Measurements from ENCODE around the gene KISS1R.

KISS1R gene

DNA sequence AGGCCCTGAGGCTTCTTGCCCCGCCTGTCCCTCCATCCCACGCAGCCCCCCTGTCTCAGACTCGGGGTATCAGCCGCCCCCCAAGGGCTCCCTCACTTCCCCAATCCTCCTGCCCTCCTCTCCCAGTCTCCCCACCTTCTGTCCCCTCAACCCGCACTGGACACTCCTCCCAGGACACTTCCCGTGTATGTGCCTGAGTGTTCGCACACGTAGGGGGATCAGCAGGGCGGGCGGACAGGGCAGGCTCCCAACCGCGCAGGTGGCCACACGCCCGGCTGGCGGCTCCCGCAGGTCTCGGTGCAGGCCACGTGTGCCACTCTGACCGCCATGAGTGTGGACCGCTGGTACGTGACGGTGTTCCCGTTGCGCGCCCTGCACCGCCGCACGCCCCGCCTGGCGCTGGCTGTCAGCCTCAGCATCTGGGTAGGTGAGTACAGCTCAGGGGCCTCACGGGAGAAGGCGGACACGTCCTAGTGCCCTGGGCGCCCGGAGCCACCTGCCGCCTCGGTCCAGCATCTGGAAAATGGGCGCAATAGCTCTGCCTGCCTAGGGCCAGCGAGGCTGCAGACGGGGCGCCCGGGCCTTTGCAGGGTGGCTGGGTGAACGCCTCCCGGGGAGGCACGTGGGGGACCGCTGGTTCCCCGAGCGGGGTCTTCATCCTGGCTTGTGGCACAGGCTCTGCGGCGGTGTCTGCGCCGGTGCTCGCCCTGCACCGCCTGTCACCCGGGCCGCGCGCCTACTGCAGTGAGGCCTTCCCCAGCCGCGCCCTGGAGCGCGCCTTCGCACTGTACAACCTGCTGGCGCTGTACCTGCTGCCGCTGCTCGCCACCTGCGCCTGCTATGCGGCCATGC is 2.3 kb downstream of the KISS1R start:
- DNase-seq (ENCODE audit: low read depth in 1 of 2, low spot score in 1 of 2), result peak in 1 of 2 donors; percentile 27

- peak in 1 of 2 donors; percentile 51 for DNase-seq (ENCODE audit: low read depth in 1 of 2, low spot score in 1 of 2)
Measured at GRCh38 chr19:920051-920864, 3.1 kb downstream of the KISS1R start.

DNA sequence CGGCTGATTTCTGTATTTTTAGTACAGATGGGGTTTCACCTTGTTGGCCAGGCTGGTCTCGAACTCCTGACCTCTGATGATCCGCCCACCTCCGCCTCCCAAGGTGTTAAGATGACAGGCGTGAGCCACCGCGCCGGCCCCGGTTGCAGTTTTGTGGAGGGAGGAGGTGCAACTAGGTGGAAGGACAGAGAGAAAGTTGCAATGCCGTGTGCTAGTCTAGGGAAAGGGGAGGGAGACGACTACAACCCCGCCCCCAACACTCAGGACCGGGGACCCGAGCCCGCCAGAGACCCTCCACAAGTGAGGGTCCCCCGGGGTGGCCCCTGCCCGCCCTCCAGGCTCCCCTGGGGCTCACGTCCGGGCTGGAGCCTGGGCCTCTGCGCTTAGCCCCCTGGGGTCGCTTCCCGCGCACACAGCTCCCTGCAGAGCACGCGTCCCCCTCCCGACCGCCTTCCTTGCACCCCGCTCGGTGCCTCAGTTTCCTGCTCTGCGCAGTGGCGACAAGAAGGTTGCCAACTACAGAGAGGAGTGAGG is 7.5 kb downstream of the KISS1R start:
- no peak for DNase-seq (ENCODE audit: low read depth in 1 of 2, low spot score in 1 of 2)

- DNase-seq (ENCODE audit: low read depth in 1 of 2, low spot score in 1 of 2), result no peak
Measured at GRCh38 chr19:925087-925525, 8.0 kb downstream of the KISS1R start.

- DNase-seq (ENCODE audit: low read depth in 1 of 2, low spot score in 1 of 2), result peak; percentile 60 to 66
Measured at GRCh38 chr19:925526-926322, 8.6 kb downstream of the KISS1R start, which contains the start of gene ARID3A. Gene ARID3A, plus strand, starts transcription at chr19:926035. Its CDS starts 3,494 bp downstream, at chr19:929529.

DNA sequence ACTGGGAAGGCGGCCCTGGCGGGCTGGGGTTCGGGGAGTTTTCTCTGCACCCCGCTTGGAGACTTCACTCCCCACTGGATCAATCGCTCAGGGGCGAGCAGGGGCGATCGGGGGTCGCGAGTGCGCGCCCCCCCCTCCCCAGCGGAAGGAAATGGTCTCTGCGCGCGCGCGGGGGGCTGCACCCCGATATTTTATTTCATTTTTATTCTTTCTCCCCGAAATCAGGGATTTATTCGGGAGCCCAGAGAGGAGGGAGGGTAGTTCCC is 9.1 kb downstream of the KISS1R start:
- DNase-seq (ENCODE audit: low read depth in 1 of 2, low spot score in 1 of 2), result no peak

DNA sequence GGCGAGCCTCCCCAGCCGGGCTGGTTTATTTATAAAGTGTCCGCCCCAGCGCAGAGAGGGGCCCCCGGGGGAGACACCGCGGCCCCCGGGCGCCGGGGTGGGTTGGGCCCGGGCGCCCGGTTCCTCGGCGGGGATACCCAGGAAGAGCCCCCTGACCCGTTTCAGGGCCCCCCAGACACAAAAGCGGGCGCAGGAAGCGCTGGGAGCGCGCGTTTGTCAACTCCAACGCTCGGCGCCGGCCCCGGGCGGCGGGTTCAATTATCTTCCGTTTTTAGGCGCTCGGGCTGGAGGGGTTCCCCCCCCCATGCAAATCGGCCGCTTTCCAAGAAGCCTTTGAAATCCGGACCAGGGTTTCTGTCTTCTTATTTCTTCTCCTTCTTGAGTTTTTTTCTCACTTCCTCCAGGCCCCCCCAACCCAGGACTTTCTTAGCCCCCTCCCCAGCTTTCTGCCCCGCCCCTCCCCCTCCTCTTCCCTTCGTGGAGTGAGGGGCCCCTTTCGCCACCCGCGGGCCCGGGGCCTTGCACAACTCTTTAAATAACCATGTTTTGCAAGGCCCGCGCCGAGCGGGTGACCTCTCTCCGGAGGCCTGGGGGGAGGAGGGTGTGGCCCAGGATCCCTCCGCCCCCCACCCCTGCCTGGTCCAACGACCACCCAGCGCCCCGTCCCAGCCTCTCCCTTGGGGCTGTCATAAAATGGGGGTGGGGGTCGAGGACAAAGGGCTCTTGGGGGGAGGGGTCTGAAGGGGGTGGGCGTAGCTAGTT is 9.6 kb downstream of the KISS1R start:
- DNase-seq (ENCODE audit: low read depth in 1 of 2, low spot score in 1 of 2), result no peak

DNA sequence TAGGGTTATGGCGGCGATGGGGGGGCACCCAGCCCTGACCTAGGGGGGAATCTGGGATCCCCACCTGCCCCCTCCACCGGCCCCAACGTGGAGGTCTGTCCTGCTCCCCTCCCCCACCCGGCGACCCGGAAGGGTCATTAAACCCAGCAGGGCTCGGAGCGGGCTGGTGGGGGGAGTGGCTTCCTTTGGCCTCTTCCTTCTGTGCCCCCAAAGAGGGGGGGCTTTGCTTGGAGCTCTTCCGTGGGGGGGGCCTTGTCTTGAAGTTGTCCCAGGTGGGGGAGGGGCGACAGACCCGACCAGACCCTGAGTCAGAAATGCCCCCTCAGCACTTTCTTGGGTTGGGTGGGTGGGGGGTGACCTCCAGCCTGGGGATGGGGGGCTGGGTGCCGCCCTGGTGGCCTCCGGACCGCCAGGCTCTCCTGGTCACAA is 10.2 kb downstream of the KISS1R start:
- no peak for DNase-seq (ENCODE audit: low read depth in 1 of 2, low spot score in 1 of 2)

- DNase-seq (ENCODE audit: low read depth in 1 of 2, low spot score in 1 of 2), result no peak
Measured at GRCh38 chr19:927780-928401, 10.8 kb downstream of the KISS1R start.

GRCh38 chr19:928471-929202 is 11.5 kb downstream of the KISS1R start:
- no peak for DNase-seq (ENCODE audit: low read depth in 1 of 2, low spot score in 1 of 2)

DNA sequence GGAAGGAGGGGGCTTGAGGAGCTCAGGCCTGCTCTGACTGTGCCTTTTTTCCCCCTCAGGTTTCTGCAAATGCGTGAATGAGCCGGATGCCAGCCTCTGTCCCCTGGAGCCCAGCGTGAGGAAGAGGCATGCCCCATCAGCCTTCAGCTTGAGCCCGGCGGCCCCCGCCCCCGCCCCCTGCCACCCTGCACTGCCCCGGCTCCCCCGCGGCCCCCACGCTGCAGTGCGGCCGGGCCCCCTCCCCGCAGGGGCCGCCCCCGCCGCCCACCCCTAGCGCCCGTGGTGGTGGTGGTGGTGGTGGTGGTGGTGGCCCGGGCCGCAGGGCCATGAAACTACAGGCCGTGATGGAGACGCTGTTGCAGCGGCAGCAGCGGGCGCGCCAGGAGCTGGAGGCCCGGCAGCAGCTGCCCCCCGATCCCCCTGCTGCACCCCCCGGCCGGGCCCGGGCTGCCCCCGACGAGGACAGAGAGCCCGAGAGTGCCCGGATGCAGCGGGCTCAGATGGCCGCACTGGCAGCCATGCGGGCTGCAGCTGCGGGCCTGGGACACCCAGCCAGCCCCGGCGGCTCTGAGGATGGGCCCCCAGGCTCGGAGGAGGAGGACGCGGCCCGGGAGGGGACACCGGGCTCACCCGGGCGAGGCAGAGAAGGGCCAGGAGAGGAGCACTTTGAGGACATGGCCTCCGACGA is 12.2 kb downstream of the KISS1R start:
- DNase-seq (ENCODE audit: low read depth in 1 of 2, low spot score in 1 of 2), result no peak

- DNase-seq (ENCODE audit: low read depth in 1 of 2, low spot score in 1 of 2), result no peak
Measured at GRCh38 chr19:929891-930258, 12.7 kb downstream of the KISS1R start.

DNA sequence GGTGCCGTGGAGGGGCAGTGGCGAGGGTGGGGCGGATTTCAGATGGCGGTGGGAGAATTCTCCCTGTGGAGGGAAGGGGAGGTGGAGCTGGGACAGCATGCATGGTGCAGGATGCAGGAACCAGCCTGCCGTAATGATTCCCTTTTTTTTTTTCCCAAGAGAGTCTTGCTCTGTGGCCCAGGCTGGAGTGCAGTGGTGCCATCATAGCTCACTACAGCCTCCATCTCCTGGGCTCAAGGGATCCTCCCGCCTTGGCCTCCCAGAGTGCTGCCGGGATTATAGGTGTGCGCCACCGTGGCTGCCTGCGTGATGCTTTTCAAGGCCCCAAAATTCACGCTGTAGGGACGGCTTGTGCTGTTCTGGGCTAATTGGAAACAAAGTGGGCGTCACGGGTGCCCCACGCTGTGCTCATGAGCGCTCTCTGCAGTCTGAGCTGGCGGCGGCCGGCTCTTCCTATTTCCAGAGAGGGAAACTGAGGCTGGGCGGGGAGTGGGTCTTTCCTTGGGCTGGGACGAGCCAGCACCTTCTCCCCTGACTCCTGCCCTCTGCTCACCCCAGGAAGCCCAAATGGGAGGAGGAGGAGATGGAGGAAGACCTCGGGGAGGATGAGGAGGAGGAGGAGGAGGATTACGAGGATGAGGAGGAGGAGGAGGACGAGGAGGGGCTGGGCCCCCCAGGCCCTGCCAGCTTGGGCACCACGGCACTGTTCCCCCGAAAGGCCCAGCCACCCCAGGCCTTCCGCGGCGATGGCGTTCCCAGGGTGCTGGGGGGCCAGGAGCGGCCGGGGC is 14.9 kb downstream of the KISS1R start:
- no peak for DNase-seq (ENCODE audit: low read depth in 1 of 2, low spot score in 1 of 2)

DNA sequence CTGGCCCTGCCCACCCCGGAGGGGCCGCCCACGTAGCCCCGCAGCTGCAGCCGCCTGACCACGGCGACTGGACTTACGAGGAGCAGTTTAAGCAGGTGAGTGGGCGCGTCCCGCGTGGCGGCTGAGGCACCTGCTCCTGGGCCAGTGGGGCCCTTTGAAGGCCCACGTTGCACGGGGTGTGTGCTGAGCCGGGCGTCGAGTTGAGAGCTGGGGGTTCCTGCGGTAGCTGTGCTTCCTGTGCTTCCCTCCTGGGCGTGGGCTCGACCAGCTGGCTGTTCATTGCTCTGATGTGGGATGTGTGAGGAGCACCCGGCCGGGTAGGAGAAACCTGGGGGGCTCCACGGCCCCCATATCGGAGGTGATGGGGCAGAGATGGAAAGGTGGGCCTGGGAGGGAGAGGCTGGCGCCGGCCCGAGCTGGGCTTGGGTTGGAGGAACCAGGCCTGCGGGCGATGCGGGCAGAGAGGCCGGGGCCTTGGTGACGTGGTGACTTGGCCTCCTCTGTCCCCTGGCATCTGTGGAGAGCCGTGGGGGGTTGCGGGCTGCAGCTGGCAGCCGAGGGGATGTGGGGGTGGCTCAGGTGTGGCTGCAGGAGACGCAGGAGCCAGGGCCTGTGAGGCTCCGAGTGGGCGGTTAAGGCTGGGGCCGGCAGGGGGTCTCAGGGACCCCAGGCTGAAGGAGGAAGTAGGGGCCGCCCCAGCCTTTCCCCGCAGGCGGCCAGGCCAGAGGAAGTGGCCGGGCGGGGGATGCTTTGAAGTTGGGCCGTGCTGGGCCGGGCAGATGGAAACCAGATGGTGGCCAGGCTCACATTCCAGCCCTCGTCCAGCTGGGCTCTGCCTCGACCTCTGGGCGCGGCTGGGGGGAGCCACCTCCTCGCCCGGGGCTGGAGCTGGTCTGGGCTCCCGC is 15.8 kb downstream of the KISS1R start:
- no peak for DNase-seq (ENCODE audit: low read depth in 1 of 2, low spot score in 1 of 2)

DNA sequence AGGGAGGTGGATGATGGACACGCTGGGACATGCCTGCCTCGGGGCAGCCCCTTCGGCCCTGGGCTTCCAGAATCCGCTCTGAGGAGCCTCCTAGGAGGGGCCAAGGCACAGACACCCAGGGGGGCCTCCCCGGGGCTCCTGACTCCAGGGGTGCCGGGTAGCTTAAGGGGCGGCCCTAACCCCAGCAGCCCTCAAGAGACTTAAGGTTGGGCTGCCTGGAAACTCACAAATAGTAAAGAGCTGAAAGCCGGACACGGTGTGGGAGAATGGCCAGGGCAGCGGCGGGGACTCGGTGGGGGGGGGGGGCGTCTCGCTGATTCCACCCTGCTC is 16.4 kb downstream of the KISS1R start:
- no peak for DNase-seq (ENCODE audit: low read depth in 1 of 2, low spot score in 1 of 2)

DNA sequence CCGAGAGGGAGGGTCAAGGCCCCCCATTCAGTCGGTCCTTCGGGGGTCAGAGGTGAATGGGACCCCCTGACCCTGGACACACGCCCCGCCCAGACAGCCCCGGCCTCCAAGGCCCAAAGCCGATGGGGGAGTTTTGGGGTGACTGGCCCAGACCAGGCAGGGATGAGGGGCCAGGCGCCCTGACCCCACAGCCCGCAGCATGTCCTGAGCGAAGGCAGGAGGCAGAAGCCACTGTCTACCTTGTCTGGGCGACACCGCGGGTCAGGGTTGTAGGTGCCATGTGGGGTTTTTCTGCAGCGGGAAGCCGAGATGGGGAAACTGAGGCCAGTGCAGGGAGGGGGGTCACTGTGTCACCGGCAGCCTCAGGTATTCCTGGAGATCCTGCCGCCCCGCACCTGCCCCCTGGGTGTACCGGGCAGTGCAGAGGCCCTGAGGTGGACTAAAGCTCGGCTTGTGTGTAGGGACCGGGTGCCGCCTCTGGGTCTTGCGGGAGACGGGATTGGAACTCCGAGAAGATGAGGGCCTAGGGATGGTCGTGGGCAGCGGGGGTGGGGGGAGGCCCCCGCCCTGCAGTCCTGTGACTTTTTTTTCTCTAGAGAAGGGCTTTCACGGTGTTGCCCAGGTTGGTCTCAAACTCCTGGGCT is 17.2 kb downstream of the KISS1R start:
- DNase-seq (ENCODE audit: low read depth in 1 of 2, low spot score in 1 of 2), result no peak
